NK-92 treated with Interleukin-12 subunit alpha and Interleukin-12 subunit beta, amount 100 ng/mL, for 24 hours (cell line): ENCODE results near the gene STUB1.
"Not testable (repeated sequence)": the region's sequence is repeated elsewhere in the genome, so short reads cannot be mapped to it uniquely, and the experiment has no call there.

Experiments
- DNase-seq: peaks from one replicate; lab custom pipeline; 2025; lab: John Stamatoyannopoulos, UW

STUB1 gene

DNA sequence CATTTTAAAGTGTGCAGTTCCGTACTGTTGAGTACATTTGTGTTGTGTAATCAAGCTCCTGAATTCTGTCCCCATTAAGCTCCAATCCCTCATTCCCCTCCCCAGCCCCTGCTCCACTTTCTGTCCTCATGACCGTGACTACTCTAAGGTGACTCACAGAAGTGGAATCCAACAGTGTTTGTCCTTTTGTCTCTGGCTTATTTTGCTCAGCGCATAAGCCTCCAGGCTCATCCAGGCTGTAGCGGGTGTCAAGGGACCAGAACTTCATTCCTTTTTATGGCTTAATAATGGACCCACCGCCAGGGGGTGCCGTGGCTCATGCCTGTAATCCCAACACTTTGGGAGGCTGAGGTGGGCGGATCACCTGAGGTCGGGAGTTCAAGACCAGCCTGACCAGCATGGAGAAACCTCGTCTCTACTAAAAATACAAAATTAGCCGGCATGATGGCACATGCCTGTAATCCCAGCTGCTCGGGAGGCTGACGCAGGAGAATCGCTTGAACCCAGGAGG is 32.6 kb downstream of the STUB1 start:
- not testable (repeated sequence) for DNase-seq

DNA sequence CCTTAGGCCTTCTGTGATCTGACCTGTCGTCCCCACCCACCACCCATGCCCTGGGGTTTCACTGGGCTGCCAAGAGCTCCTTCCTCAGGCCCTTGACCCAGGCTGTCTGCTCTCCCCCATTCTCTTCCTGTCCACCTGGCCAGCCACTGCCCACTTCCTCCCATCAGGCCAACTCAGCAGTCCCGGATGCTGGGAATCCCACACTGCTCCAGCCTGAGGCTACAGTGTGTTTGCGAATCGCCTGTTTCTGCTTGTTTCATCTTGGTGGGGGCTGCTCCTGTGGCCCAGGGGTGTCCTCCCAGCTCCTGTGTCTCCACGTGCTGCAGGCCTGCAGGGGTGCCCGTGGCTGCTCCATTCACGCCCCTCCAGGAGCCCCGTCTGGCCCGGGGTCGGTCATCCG is 33.9 kb downstream of the STUB1 start:
- DNase-seq = no peak

DNA sequence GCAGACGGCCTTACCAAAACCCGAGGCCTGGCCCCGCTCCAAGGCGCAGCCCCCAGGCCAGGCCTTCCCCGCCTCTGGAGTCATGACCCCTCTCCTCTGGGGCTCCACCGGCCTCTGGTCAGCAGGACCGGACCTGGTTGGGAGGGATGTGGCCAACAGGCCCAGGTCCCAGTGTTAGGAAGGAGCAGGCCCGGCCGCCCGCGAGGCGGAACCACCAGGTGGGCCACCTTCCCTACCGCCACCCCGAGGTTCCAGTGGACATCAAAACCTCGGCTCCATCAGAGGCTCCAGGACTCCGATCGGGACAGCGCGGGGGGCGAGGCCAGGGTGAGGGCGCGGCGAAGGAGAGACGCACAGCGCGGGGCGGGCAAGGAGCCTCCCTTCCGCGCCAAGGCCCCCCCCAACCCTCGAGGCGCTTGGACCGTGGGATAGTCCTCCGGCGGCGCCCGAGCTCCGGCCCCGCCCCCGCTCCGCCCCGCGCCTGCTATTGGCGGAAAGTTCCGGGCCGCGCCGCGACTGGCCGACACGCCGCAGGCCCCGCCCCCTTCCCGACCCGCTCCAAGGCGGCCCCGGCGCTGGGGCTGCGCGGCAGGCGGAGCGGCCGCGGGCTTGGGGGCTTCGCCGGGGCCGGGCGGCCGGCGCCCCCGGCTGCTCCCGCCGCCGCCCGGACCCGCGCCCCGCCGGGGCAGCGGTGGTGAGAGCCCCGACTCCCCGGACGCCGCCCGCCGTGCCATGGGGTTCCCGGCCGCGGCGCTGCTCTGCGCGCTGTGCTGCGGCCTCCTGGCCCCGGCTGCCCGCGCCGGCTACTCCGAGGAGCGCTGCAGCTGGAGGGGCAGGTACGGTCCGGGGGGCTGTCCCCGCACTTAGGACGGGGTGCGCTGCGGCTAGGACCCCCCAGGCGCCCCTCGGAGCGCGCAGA is 34.6 kb downstream of the STUB1 start, which contains the start of gene METRN:
TSS of gene METRN (plus strand) at position 561 of the 919 bp plus-strand sequence. CDS start at position 733, 172 bp downstream.
- DNase-seq = no peak

DNA sequence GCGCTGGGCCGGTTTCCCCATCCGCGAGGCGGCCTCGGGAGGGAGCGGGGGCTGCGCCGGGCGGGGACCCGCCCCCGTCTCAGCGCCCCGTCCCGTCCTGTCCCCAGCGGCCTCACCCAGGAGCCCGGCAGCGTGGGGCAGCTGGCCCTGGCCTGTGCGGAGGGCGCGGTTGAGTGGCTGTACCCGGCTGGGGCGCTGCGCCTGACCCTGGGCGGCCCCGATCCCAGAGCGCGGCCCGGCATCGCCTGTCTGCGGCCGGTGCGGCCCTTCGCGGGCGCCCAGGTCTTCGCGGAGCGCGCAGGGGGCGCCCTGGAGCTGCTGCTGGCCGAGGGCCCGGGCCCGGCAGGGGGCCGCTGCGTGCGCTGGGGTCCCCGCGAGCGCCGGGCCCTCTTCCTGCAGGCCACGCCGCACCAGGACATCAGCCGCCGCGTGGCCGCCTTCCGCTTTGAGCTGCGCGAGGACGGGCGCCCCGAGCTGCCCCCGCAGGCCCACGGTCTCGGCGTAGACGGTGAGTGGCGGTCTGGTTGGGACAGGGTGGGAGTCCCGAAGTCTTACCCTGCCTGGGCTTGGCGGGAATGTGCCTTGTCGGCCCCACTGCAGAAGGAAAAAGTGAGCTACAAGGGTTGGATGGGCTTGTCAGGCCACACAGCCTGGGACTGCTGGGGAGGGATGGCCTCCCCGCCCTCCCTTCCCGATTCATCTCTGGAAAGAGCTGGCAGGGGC is 35.4 kb downstream of the STUB1 start:
- no peak for DNase-seq

DNA sequence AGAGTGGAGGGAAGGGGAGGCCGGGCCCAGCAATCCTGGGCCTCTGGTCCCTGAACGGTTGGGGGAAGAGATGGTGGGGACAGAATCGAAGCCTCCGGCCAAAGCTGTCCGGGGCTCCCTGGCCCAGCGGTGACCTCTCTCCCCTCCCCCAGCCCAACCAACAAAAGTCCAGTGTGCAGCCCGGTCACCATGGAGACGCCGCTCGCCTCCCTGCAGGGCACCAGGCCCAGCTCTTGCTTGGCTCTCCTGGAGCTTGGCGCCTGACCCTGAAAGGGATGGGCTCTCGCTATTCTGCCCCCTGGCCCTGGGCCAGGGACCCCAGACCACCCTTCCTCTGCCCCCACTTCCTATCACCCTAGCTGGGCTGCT is 36.0 kb downstream of the STUB1 start:
- DNase-seq = no peak

DNA sequence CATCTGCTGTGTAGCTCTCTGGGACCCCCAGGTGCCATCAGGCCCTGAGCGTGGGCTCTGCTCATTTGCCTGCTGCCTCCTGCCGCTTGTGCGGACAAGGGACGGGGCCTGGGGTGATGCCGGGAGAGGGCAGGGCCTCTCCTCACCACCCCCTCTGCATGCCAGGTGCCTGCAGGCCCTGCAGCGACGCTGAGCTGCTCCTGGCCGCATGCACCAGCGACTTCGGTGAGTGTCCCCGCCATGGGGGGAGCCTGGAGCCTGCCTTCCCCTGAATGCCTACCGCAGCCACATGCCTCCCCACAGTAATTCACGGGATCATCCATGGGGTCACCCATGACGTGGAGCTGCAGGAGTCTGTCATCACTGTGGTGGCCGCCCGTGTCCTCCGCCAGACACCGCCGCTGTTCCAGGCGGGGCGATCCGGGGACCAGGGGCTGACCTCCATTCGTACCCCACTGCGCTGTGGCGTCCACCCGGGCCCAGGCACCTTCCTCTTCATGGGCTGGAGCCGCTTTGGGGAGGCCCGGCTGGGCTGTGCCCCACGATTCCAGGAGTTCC is 36.6 kb downstream of the STUB1 start:
- no peak for DNase-seq

DNA sequence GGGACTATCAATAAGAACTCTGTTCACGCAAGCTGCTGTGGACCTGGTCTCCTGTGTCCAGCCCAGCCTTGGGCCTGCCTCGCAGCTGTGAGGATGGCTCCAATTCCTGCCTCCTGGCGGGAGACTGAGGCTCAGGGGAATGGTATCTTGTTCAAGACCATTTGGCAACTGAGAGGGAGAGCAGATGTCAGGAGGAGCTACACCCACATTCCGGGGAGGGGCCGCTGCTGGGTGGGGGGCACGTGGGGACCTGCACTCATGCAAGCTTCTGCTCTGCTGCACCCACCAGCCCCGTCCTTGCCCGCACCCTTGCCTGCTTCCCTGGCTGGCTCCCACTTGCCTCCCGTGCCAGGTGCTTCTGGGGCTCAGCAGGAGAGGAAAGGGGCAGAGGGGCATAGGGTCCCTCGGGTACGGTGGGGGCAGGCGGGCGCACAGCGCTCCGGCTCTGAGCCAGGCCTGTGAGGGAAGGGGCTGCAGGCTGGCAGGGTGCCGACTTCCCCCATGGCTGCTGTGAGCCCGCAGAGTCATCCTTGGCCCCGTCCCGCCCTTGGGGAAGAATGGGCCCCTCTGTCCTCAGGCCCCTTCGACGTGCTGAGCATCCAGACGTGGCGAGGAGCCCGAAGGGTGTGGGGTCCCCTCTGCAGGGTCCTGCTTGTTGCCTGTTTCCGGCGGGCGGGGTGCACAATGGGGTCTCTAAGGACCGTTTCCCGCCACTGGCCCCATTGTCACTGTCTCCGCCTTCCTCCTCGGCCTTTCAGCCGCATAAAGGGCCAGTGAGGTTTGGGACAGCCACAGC is 37.4 kb downstream of the STUB1 start:
- DNase-seq = no peak

DNA sequence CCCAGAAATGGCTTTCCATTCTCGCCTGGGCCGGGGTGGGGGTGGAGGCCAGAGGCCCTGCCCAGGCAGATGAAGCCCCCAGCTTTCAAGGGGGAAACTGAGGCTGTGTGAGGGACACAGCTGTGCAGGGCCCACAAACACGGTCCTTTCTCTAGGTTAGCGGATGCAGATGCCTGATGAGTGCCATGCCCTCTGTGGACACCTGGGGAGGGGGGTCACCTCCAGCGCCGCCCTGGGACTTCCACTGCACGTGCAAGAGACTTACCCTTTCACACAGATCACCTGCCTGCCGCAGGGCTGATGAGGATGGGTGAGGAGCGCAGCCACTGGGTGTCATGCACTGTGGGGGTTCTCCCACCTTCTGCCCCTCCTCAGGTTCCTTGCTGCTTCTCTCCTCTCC is 38.2 kb downstream of the STUB1 start:
- no peak for DNase-seq

DNA sequence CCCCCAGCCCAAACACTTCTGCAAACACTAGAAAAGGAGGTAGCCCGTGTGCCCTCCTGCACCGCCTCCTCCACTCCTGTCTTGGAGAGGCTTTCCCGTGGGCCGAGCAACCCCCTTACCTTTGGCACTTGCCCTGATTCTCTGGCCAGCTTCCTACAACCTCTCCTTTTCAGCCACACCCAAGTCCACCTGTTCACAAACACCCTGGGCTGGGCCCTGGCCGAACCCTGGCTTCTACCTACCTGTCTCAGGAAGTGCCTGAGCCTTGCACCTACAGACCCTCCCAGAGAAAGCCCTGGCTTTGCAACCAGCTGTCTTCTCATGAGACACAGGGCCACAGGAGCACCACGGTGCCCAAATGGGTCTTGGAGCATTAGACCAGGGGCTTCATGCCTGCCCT is 38.7 kb downstream of the STUB1 start:
- DNase-seq = no peak

DNA sequence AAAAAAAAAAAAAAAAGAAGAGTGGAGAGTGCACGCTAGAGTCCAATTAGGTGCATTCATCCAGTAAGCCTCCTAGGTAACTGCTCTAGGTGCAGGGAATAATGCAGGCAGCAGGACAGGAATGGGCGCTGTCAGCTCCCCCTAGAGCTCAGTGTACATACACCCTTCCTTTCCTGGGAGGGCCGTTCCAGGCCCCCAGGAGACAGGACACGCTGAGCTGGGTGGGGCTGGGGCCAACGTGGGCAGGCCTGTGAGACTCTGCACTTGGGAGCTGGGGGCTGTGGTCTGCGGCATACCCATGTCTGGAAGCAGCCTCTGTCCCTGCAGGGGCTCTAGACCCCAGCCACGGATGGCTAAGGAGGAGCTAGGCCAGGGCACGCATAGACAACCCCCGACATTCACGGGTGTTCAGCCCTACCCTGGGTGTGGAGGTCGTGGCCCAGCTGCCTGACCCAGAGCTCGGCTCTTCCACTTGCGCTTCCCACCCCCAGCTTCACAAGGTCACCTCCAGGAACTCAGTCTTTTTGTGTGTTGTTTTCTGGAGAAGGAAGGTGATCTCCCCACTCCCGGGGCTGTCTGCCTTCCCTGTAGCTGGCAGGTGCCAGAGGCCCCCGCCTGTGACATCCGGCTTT is 39.7 kb downstream of the STUB1 start:
- DNase-seq = no peak

DNA sequence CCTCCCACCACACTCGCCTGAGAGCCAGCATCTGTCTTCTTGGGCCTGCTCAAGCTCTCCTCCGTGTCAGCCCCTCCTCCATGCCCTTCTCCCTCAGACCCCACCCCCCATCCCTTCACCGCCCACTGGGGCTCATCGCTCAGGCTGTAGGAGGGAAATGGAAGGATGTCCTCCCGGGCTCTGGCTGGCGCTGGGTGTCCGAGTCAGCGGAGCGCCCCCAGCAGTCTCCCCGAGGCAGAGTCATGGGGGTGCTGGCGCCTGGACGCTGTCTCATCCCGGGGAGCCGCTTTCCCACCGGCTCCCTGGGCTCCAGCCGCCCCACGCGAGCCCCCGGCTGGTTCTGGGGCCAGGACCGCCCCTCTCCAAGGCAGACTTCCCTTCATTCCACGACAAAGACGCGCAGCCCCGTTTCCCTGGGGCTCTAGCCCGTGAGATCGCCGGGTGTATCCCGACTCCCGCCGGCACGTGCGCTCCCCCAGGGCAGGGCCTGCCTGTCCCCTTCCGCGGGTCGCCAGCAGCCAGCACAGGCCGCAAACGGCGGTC is 40.3 kb downstream of the STUB1 start:
- peak; percentile 55 for DNase-seq

DNA sequence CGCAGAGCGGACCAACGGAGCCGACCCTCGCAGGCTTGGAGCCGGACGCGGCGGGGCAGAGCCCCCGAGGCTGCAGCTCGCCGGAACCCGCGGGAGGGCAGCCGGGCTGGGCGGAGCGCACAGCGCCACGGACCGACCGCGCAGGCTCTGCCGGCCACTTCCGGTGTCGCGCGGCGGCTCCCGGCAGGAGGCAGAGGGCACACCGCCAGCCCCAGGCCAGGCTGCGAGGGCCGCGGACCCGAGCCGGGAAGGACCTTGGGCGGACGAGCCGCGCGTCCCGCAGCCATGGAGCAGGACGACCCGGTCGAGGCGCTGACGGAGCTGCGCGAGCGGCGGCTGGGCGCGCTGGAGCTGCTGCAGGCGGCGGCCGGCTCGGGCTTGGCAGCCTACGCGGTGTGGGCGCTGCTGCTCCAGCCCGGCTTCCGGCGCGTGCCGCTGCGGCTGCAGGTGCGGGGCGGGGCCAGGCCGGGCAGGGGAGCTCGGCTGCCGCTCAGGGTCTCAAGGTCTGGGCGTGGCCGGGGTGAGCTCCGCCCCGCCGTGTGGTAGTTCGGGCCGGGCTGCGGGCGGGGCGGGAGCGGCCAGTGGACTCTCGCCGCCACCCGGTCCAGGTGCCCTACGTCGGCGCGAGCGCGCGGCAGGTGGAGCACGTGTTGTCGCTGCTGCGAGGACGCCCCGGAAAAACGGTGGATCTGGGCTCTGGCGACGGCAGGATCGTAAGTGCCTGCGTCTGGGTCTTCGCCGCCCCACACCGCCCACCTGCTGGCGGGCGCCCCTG is 41.0 kb downstream of the STUB1 start, which contains the start of gene ANTKMT:
TSS of gene ANTKMT (plus strand) at position 157 of the 775 bp plus-strand sequence. CDS start at position 286, 129 bp downstream.
- DNase-seq = peak; percentile 85

DNA sequence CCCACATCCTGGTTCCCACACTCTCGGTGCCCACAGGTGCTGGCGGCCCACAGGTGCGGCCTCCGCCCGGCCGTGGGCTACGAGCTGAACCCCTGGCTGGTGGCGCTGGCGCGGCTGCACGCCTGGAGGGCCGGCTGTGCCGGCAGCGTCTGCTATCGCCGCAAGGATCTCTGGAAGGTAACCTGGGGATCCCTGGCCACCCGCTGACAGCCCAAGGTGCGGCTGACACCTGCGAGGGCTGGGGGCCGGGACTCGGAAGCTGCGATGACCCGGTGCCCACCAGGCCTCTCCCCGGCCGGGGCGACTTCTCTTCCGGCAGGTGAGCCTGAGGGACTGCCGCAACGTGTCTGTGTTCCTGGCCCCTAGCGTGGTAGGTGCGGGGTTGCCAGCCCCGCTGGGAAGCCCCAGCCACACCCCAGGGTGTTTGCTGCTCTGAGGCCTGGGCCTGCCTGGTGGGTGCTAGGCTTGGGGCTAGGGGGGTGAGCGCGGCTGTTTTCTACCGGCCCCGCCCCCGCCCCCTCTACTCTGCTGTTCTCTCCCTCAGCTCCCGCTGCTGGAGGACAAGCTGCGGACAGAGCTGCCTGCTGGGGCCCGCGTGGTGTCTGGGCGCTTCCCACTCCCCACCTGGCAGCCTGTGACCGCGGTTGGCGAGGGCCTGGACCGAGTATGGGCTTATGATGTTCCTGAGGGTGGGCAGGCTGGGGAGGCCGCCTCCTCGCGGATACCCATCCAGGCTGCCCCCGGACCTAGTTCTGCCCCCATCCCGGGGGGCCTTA is 41.7 kb downstream of the STUB1 start:
- DNase-seq = no peak

DNA sequence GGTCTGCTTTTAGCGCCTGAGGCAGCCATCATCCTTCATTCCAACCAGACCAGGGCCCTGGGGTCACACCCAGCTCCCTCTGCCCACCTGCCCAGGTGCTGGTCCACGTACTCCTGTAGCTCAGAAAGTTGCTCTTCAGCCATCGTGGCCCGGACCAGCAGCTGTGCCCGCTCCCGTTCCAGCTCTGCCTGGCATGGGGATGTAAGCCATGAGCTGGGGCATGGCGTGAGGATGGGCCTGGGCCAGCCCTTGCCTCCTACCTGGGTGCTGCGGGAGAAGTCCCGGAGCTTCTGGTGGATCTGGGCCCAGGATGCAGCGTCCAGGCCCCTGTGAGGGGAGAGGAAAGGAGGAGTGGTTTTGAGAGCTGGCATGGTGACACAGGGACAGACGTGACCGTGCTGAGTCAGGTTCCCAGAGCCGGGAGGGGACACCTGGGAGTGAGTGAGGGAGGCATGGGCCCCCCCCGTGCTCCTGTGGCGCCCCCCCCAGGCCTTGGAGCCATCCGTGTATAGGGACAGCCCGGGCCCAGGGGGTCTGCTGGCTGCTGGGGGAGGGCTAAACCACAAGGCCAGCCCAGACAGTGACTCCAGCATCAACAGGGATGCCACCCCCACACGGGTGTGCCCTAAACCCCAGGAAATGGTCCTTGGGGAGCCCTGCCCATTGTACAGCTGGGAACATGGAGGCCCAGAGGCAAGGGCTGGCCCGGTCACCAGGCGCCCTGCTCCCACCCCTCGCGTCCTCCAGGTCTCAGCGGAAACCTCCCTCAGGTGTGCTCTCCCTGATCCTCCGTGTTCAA is 42.8 kb downstream of the STUB1 start:
- DNase-seq = no peak

DNA sequence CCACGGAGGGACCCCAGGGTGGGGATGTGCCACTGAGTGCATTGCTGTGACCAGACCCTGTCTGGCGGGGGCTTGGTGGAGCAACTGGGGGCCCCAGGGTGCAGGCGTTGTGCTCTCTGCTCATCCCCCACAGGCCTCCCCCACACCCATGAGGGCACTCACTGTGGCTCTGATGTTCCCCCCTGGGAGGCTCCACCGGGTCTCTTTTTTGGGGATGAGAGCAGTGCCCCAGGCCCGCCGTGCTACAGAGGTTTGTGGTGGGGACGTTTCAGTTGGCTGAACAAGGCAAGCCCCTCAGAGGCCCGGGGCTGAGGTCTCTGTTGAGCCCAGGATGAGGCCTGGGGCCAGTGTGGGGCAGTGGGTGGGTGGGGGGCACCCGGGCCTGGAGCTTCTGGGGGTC is 43.5 kb downstream of the STUB1 start:
- DNase-seq = no peak

DNA sequence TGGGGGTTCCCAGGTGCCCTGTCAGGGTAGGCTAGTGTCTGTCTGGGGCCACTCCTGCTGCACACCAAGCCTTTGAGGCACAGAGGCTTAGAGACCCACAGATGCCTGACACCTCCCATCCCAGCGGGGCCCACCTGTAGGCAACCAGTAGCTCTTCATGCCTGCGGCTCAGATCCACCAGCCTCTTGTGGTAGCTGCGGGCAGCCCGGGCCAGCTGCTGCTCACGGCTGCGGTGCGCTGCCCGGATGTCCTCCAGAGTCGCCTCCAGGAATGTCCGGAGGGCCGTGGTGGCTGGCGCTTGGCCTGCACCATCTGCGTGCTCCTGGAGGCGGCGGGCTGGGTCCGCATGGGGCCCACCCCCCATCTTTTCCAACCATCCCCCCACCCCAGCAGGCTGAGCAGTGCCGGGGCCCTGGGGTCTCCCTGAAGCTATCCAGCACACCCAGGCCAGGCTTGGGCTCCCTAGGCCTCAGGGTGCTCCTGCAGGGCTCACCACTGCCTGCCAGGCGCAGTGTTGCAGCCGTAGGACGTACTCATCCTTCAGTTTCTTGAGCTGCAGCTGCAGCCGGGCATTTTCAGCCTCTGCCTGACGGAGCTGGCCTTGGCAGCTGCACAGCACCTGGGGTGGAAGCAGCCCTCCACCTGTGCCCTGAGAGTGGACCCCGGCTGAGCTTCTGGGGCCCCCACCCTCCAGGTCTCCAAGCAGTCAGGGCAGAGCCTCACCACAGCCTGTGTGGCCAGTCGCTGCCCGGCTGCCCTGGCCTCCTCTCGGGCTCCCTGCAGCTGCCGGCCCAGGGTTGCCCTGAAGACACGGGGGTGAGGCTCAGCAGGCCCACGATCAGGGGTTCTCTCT is 44.2 kb downstream of the STUB1 start:
- DNase-seq = no peak

DNA sequence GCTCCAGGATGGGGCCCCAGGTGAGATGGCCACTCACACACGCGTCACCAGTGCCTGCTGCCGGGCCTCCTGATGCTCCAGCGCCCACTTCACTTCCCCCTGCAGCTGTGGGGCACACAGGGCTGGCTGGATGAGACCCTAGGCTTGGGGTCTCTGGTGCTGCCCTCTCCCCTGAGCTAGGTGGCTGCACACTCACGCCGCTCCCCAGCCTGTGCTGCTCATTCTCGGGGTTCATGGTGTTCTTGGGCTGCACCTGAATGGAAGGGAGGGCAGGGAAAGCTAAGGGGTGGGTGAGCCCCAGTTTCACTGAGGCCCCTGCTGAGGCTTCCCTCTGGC is 44.8 kb downstream of the STUB1 start:
- no peak for DNase-seq
